Measurements from ENCODE around the gene LPP. TPM values are rescaled to one million over a fixed set of nuclear protein-coding genes. Genes with fewer than 3 reads are reported as not detected.

The LPP gene
- total RNA-seq, 1 experiment from 2014 or later, result 17.4 TPM

DNA sequence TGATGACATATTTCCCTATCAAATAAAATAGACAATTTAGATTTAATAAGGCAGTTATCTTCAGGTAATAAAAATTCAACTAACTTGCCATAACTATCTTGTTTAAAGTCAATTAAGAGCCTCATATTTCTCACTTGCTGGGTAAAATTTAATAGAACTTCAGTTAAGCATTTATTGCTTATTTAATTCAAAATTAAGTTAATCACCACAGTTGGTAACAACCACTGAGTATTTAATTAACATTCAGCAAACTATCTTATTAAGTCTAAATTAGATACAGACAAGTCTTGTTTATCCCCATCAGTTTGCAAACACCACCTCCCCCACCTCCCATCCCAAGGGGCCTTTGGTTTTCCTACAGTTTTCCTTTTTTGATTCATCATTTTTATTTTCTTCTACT, 14.7 kb downstream of the LPP start:
- no peak for DNase-seq (ENCODE audit: low read depth)

DNA sequence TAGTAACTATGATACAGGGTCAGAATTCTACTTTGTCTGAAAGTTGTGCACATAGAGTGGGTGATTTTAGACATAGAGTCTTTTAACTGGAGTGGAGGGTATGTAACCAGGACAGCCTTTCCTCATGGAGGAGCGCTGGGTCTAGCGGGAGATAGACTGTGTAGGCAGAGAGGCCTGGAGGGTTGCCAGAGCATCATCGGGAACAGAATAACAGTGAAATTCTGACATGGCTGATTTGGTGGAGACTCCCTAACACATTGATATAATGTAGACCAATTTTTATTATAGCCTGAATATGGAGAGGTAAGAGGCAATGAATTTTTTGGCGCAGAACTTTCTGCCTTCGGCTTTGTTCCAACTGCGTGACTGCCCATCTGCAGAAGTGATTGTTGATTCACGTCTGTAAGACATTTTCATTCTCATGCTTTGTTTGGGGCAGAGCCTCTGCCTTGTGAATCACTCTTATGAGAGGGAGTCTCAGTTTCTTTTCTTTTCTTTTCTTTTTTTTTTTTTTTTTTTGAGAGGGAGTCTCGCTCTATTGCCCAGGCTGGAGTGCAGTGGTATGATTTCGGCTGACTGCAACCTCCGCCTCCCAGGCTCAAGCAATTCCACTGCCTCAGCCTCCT, 16.0 kb downstream of the LPP start:
- no peak for DNase-seq (ENCODE audit: low read depth)

DNA sequence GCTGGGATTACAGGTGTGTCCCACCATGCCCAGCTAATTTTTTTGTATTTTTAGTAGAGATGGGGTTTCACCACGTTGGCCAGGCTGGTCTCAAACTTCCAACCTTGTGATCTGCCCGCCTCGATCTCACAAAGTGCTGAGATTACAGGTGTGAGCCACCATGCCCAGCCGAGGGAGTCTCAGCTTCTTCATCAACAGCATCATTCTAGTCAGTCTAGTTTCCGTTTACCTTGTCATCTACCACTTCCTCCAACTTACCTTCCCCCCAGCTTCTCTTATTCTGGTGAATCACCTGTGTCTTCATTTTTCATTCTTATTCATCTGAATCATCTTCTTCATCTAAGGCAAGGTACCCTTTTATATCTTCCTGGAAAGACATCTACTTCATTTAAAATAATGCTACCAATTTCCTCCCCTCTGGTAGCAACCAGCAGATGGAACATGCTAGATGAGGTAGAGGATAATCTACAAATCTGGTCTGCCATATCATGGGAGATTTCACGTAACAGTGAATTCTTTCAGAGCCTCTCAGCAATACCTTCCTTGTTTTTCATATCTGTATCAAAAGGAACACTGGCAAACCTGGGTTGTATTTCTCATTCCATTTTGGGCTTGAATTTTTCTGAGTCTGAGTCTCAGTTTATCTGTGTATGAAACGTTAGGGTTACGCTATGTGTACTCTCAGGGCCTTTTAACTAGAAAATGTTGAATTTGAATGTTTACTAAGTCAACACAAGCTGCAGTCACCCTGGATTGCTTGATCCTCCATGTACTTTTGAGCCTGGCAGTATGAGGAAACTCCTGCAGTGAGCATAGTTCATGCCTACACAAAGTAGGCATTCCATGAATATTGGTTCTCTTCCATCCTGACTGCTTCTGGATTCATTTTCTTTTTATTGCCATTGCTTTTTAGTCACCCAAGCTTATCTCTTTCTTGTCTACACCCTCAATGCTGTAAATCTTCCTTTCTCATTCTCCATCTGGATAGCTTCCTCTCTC, 16.8 kb downstream of the LPP start:
- DNase-seq (ENCODE audit: low read depth), result no peak

DNA sequence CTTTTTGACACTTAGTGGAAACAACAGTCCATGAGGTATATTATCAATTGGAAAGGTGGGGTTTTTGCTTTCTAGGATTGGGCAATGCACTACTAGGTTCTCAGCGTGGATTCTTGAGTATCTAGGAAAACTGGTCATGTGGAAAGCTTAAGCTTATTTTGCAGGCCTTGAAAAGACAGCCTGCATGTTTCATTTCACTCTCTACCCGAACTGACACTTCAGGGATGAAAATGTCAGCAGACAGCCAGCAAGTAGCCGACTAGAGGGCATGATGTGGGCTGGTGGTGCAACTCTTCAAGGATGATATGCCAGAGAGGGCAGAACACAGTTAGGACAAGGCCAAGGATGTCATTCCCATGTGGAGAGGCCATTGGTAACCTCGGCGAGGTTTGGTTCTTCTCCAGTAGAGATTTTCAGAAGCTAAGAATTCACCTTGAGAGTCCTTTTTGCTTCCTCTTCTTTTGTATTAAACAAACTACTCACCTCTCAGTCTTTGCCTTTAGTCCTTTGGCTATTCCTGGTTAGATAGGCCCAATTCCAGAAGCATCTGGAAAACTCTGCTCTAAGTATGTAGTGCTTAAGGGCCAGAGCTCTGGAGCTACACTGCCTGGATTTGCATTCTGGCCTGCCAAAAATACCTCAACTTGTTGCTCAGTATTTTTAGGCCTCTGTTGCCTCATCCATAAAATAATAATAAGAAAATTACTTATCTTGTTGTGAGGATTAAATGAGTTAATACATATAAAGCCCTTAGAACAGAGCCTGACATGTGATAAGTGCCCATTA, 17.9 kb downstream of the LPP start:
- DNase-seq (ENCODE audit: low read depth), result no peak

DNA sequence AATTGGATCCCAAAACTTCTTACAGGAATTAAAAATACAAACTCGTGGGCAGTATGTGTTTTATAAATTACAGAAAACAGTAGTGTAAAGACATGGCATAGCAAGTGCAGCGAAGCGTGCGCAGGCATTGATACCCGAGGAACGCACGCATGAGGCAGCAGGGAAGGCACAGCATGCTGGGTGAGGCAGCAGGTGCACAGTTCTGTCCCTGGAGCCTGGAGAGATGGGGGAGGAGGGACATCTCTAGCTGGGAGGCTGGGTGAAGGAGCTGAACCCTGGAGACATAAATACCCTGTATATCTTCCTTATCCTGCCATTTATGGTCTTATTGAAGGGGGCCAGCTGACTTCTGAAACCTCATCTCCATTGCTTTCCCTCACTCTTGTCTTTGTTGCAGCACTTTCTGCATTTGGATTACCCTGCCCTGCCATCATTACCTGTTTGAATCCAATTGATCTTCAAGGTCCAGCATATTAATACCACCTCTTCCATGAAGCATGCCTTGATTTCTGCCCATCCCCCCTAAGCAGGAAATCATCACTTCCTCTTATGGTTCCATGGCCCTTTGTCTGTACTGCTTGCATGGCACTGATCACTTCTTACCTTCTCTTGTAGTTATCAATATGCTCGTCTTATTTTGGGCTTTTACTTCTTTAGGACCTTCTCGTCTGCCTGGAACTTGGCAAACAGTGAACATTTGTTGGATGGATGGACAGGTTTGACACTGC, 20.5 kb downstream of the LPP start:
- no peak for DNase-seq (ENCODE audit: low read depth)

DNA sequence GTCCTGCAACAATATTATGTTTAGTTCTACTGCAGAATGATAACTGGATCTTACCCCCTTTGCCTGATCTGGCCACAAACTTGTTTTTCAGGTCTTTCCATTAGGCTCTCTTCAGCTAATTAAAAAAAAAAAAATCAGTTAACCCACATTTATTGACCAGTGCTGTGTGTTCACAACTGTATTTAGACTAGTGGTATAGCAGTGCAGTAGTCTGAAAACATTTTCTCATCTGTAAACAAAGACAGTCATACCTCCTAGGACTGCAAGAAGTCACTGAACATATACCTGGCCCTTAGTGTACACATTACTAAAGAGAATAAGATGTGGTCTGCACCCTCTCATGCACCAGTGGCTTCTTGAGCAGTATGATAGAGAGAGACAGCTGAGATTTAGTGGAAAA, 22.5 kb downstream of the LPP start:
- DNase-seq (ENCODE audit: low read depth), result no peak

DNA sequence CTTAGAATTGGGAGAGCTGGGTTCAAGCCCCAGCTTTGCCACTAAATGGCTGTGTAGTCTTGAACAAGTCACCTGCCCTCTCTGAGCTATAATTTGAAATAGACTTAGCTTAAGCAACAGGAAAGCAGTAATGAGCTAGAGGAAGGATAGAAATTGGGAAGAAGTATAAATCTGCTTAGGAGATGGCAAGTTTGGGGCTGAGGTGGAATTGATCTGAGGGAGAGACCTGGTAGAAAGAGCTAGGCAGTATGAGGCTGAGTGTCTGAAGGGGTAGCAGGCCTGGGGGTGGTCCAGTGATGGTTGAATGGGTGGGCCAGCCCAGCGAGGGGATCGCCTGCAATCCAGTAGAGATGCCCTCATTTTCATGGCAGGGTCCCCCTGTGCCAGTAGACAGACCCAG, 22.9 kb downstream of the LPP start:
- DNase-seq (ENCODE audit: low read depth), result no peak

DNA sequence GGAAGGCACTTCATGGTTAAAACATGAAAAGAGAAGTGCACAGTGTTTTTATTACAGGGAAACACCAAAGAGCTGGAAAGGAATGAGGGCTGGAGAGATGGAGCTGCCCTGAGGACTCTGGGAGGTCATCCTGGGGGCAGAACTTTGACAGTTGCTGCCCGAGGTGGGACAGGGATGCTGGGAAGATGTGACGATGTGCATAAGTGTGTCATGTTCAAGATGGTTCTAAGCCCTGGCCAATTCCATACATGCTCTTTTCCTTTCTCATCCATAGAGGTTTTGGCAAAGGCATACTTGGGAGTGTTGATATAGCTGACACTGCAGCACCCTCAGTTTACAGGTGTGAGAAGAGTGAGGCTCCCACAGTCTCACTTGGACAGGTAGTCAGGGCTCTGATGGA, 23.8 kb downstream of the LPP start:
- no peak for DNase-seq (ENCODE audit: low read depth)

DNA sequence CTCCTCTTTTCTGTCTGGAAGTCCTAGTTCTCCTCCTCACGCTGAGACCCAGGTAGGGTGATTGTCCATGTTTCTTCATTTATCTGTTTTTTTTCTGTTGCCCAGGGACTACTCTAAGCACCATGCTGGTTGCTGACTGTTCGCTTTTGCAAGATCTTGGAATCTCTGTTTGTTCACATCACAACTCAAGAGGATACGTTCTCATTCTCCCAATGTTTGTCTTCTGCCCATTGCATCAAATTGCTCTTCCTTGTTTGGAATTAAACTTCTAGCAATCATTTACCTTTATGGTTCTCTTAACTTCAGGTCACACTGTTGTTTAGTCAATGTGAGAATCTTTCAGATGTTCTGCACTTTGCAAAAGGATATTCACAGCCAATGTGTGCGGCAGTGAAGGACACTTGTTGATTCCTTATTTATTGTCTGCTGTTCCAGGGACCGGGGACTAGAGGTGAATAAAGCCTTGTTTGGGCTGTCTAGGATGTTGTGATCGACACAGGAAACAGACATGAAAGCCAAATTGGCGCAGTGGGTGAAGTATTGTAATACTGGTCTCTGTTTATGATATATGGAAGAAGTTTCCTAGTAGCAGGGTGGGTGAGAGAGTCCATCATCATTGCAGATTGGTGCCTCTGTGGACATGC, 24.5 kb downstream of the LPP start:
- no peak for DNase-seq (ENCODE audit: low read depth)

DNA sequence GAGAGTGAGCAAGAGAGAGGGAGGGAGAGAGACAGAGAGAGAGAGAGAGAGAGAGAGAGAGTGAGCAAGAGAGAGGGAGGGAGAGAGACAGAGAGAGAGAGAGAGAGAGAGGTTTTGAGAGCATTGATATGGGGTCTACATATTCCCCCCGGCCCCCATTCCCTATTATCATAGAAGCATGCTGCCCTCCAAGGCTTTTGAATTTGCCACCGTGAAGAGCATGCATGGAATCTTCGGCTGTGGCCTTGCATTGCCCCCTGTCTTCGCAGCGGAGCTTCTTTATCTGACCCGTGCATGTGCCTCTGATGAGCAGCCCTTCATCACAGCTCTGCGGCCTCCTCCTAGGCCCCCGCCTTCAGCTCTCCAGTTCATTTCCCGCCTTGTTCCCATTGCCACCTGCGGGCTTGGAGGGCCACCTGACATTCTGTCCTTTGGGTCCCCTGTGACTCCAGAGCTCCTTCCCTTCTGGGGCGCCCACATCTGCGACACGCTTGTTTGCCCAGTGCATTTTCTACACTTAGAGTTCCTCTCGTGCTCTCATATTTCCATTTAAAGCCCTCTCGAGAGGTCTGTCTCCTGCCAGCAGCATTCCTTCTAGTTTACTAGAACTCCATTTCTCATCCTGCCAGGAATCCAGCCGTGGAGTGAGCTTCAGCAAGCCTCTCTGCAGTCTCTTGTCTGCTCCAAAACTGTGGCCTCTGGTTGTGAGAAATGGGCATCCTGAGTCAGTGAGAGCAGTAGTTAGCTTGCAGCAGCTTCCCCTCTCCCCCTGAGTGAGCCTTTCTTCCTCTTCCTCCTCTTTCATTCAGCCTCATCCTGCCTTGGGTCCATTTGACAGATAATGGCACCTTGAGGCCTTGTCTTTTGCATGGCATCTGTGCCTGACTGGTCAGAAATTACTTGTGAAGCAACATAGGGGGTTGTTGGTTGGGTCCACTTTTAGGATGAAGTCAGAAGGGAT, 25.3 kb downstream of the LPP start:
- no peak for DNase-seq (ENCODE audit: low read depth)

DNA sequence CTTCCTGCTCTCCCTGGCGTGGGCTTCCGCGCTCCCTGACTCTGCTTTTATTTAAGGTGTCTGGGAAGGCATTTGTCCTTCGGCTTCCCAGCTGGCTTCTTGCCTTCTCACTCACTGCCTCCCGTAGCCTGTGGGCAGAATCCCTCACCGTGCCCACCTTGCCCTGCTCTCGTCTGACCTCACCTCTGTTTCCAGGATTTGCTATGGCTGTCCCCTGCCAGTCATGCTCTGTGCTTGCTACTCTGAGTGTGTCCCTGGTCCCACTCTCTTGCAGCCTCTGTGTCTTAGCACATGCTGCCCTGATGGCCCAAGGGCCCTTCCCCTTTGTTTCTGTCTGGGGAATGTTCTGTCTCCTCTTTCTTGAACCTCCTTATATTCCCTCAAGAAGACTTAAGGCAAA, 26.2 kb downstream of the LPP start:
- DNase-seq (ENCODE audit: low read depth), result no peak

DNA sequence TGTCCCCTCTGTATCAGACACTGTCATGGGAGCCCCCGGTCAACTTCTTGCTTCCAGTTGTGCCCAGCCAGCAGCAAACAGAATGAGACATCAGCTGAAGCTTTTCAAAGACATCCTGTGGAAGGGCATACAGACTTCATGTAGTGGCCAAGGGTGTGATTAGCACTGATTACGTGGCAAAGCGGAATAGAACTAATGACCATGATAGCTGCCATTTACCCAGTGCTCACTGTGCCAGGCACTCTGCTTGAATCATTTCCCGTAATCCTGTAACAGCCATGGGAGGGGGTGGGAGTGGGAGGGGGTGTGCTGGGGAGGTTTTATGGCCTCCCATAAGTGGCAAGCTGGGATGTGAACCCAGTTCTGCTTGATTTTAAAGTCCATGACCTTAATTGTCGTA, 29.5 kb downstream of the LPP start:
- no peak for DNase-seq (ENCODE audit: low read depth)

DNA sequence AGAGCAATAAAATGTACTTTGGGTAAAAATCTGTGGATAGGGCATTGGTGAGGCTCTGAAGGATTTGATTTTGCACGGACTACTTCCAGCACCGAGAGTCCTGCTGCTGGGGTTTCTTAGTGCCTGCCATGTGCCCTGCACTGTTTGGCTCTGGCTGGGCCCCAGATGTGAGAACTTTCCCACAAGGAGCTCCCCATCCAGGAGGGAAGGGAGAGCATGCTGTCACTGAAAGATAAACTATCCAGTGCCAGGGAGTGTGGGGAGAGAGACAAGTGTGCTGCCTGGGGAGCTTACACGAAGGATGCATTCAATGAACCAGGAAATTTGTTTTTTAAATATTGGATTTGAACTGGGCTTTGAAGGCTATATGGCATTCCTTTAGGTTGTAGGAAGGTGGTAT, 30.2 kb downstream of the LPP start:
- DNase-seq (ENCODE audit: low read depth), result no peak

DNA sequence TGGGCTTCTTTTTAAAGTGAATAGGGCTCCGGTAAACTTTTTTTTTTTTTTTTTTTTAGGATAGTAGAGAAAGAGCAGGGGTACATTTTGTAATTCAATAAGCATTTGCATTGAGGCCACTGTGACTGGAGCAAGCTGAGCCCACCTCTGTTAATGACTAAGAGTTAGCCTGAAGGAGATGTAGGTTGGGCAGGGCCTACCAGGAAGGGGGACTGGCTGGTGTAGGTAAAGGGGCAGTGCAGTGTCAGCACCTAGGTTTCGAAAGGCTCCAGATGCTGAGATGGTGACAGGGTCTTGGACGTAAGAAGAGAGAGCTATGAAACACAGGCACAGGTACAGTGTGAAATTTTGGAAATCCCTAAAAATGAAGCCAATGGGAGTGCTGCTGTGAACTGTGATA, 30.7 kb downstream of the LPP start:
- no peak for DNase-seq (ENCODE audit: low read depth)

DNA sequence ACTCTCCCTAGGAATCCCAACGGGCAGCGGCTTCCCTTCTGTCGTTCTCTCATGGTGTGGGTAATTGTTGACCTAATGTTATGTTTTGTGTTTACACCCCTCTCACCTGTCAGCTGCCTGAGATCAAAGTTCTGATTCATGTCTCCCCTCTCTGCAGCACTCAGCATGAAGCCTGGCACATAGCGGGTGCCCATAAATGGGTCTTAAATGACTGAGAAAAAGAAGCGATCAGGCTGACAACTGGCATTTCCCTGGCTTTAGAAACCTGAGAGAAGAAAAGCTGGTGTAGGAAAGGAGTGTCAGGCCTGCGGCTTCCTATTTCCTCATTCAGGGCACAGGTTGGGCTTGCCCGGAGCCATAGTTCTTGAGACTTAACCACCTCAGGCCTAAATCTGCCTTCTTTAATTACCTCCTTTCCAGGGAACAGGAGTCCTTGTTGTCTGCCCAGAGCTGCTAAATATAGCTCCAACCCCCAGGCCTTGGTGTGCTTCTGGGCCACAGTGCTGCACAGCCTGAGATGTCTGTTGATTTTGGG, 31.8 kb downstream of the LPP start:
- no peak for DNase-seq (ENCODE audit: low read depth)

DNA sequence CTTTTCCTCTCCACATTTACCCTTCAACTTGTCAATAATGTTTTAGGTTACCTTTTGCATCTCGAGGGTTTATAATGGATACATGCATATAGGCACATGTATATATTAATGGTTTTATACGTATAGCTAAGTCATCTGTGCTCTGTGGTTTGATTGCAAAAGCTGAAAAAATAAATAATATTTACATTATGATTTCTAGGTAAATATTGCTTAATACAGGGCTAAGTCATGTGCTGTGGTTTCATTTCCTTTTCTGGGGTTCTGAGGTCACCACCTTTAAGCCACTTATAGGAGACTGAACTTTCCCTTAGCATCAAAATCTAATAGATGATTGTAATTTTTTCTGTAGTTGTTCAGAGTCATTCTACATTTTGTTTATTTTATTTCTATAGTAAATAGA, 33.1 kb downstream of the LPP start:
- DNase-seq (ENCODE audit: low read depth), result no peak

DNA sequence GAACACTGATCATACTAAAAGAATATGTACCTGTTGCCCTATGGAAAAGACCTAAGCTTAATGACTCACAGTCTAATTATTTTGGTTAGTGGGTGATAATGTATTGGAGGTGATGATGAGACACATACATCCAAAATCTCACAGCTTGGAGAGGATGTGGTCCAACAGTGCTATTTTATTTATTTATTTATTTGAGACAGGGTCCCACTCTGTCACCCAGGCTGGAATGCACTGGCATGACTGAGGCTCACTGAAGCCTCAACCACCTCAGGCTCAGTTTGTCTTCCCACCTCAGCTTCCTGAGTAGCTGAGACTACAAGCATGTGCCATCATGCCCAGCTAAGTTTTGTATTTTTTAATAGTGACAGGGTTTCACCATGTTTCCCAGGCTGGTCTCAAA, 35.0 kb downstream of the LPP start:
- no peak for DNase-seq (ENCODE audit: low read depth)

DNA sequence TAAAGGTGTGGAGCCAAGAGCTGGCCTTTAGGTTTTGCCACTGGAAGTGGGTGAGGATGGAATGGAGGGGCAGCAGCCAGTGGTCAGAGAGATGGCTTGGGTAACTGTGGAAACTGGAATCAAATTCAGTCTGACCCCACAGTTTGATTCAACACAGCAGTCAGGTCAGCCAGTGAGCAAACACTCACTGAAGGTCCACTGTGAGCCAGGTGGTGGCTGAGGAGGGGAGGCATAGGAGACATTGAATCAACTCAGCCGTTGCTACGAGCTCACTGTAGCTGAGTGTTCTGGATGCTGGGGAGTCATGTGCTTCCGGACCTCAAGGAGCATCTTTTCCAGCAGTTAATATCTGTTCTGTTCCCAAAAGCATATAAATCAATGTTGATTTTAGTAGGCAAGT, 37.5 kb downstream of the LPP start:
- no peak for DNase-seq (ENCODE audit: low read depth)

DNA sequence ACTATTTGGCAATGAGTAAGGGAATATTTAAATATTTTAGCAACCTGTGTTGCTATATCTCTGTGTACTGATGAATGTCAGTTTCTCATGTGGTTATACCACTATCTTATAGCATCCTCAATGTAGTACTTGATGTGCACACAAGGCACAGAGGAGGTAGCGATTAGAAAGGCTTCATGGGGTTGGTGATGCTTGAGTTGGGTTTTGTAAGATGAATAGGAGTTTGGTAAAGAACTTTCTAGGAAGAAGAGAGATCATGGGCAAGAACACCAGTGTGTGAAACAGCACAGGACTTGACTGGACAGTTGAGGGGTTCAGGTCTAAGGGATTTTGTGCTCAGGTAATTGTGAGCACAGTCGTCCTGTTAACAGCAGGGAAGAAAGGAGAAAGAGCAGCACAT, 38.1 kb downstream of the LPP start:
- DNase-seq (ENCODE audit: low read depth), result no peak
